Subcutaneous abdominal adipose tissue (tissue), 5 donors: Measurements from ENCODE around the gene CCN2.

ENCODE experiments used
- H3K27ac ChIP-seq: one replicate; pipeline ENCODE4 v1.7.0; 2013; ENCODE audit warnings: low read depth, mild to moderate bottlenecking, inconsistent platforms, low read length, moderate library complexity
- H3K27me3 ChIP-seq, 5 donors: one replicate each; pipeline ENCODE4 v1.7.0; 2013; ENCODE audit warnings: low read length in 5 of 5, inconsistent platforms in 1 of 5; ENCODE audit not compliant: control insufficient read depth in 5 of 5, insufficient read depth in 4 of 5
- H3K36me3 ChIP-seq, 5 donors: one replicate each; pipeline ENCODE4 v1.7.0; 2013; ENCODE audit warnings: low read length in 5 of 5; ENCODE audit not compliant: control insufficient read depth in 5 of 5, insufficient read depth in 5 of 5
- H3K4me1 ChIP-seq, 5 donors: one replicate each; pipeline ENCODE4 v1.7.0; 2013; ENCODE audit warnings: low read length in 5 of 5, mild to moderate bottlenecking in 3 of 5, moderate library complexity in 1 of 5; ENCODE audit not compliant: control insufficient read depth in 5 of 5, insufficient read depth in 5 of 5
- H3K4me3 ChIP-seq, 5 donors: one replicate each; pipeline ENCODE4 v1.7.0; 2013; ENCODE audit warnings: low read length in 5 of 5, low read depth in 1 of 5
- H3K9ac ChIP-seq, 5 donors: one replicate each; pipeline ENCODE4 v1.7.0; 2013; ENCODE audit warnings: low read length in 5 of 5, mild to moderate bottlenecking in 4 of 5, moderate library complexity in 3 of 5
- H3K9me3 ChIP-seq, 5 donors: one replicate each; pipeline ENCODE4 v1.7.0; 2013; ENCODE audit warnings: low read length in 5 of 5; ENCODE audit not compliant: control insufficient read depth in 5 of 5
- donor health status: healthy.
- donor health status: healthy.
- donor health status: healthy.
- donor health status: healthy.
- donor health status: healthy.

CCN2 gene

GRCh38 chr6:131981624-131981978, 30.4 kb upstream of the CCN2 start:
- Histone ChIP-seq H3K36me3 (no peaks in the 10 kb centered on the region), H3K9me3 (no peaks in the 10 kb centered on the region), H3K27me3 (no peaks in the 10 kb centered on the region), H3K9ac (no peak overlapping the region), H3K4me3 (no peak overlapping the region), H3K4me1 (peaks cover 0 to 21% (median 16%) of the 10 kb centered on the region in 5 donors), H3K27ac (no peak overlapping the region)

- Histone ChIP-seq H3K9ac (no peak overlapping the region), H3K36me3 (no peaks in the 10 kb centered on the region), H3K4me3 (no peak overlapping the region), H3K4me1 (peaks cover 0 to 22% (median 17%) of the 10 kb centered on the region in 5 donors), H3K9me3 (no peaks in the 10 kb centered on the region), H3K27ac (no peak overlapping the region), H3K27me3 (no peaks in the 10 kb centered on the region)
Observed at GRCh38 chr6:131980791-131981623, 29.8 kb upstream of the CCN2 start.

GRCh38 chr6:131980338-131980790, 29.2 kb upstream of the CCN2 start:
- no peak overlapping the region for H3K27ac ChIP-seq
- H3K36me3 ChIP-seq = no peaks in the 10 kb centered on the region
- H3K9ac ChIP-seq = no peak overlapping the region
- H3K27me3 ChIP-seq = no peaks in the 10 kb centered on the region
- no peak overlapping the region for H3K4me3 ChIP-seq
- no peaks in the 10 kb centered on the region for H3K9me3 ChIP-seq
- H3K4me1 ChIP-seq = peaks cover 0 to 22% (median 17%) of the 10 kb centered on the region in 5 donors

- H3K4me1 ChIP-seq = peaks cover 0 to 22% (median 17%) of the 10 kb centered on the region in 5 donors
- no peaks in the 10 kb centered on the region for H3K9me3 ChIP-seq
- H3K9ac ChIP-seq = no peak overlapping the region
- no peaks in the 10 kb centered on the region for H3K27me3 ChIP-seq
- H3K4me3 ChIP-seq = no peak overlapping the region
- no peaks in the 10 kb centered on the region for H3K36me3 ChIP-seq
- H3K27ac ChIP-seq = no peak overlapping the region
Observed at GRCh38 chr6:131979515-131980337, 28.6 kb upstream of the CCN2 start.

- Histone ChIP-seq H3K4me3 (no peak overlapping the region), H3K27ac (no peak overlapping the region), H3K36me3 (no peaks in the 10 kb centered on the region), H3K4me1 (peaks cover 0 to 21% (median 17%) of the 10 kb centered on the region in 5 donors), H3K9ac (no peak overlapping the region), H3K9me3 (no peaks in the 10 kb centered on the region), H3K27me3 (no peaks in the 10 kb centered on the region)
Observed at GRCh38 chr6:131978522-131978921, 27.4 kb upstream of the CCN2 start.

GRCh38 chr6:131976545-131977061, 25.4 kb upstream of the CCN2 start:
- no peaks in the 10 kb centered on the region for H3K27me3 ChIP-seq
- H3K36me3 ChIP-seq = no peaks in the 10 kb centered on the region
- peaks cover 0 to 10% (median 6%) of the 10 kb centered on the region in 5 donors for H3K4me1 ChIP-seq
- H3K4me3 ChIP-seq = no peak overlapping the region
- no peaks in the 10 kb centered on the region for H3K9me3 ChIP-seq
- H3K9ac ChIP-seq = no peak overlapping the region
- no peak overlapping the region for H3K27ac ChIP-seq

- Histone ChIP-seq H3K4me1 (peaks cover 0 to 8% (median 2%) of the 10 kb centered on the region in 5 donors), H3K9ac (no peak overlapping the region), H3K36me3 (no peaks in the 10 kb centered on the region), H3K9me3 (no peaks in the 10 kb centered on the region), H3K27ac (no peak overlapping the region), H3K4me3 (no peak overlapping the region), H3K27me3 (no peaks in the 10 kb centered on the region)
Observed at GRCh38 chr6:131972741-131973140, 21.6 kb upstream of the CCN2 start.

GRCh38 chr6:131970076-131970859, 19.1 kb upstream of the CCN2 start:
- Histone ChIP-seq H3K4me3 (no peak overlapping the region), H3K9me3 (no peaks in the 10 kb centered on the region), H3K27me3 (no peaks in the 10 kb centered on the region), H3K36me3 (no peaks in the 10 kb centered on the region), H3K4me1 (no peaks in the 10 kb centered on the region), H3K9ac (no peak overlapping the region), H3K27ac (no peak overlapping the region)

- Histone ChIP-seq H3K27me3 (no peaks in the 10 kb centered on the region), H3K9ac (no peak overlapping the region), H3K36me3 (no peaks in the 10 kb centered on the region), H3K4me3 (no peak overlapping the region), H3K4me1 (no peaks in the 10 kb centered on the region), H3K27ac (no peak overlapping the region), H3K9me3 (no peaks in the 10 kb centered on the region)
Observed at GRCh38 chr6:131968656-131969055, 17.5 kb upstream of the CCN2 start.
